Measurements from ENCODE around the gene ATP2A3.
"Not testable (repeated sequence)": the region's sequence is repeated elsewhere in the genome, so short reads cannot be mapped to it uniquely, and the experiment has no call there.

The ATP2A3 gene

GRCh38 chr17:3954976-3955672 lies 9.1 kb downstream of the ATP2A3 start:
- DNase-seq (ENCODE audit: low spot score): no peak

- DNase-seq (ENCODE audit: low spot score): no peak
These were observed 10.2 kb downstream of the ATP2A3 start for GRCh38 chr17:3954086-3954485.

- no peak for DNase-seq (ENCODE audit: low spot score)
These were observed 10.7 kb downstream of the ATP2A3 start for GRCh38 chr17:3953542-3953941.

GRCh38 chr17:3952186-3952585 lies 12.1 kb downstream of the ATP2A3 start:
- DNase-seq (ENCODE audit: low spot score): no peak

GRCh38 chr17:3951420-3951819 lies 12.8 kb downstream of the ATP2A3 start:
- DNase-seq (ENCODE audit: low spot score): no peak

- no peak for DNase-seq (ENCODE audit: low spot score)
These were observed 13.2 kb downstream of the ATP2A3 start for GRCh38 chr17:3951003-3951402.

GRCh38 chr17:3950584-3950983 lies 13.7 kb downstream of the ATP2A3 start:
- DNase-seq (ENCODE audit: low spot score): no peak

- DNase-seq (ENCODE audit: low spot score): no peak
These were observed 14.8 kb downstream of the ATP2A3 start for GRCh38 chr17:3949418-3949817.

- DNase-seq (ENCODE audit: low spot score): not testable (repeated sequence)
These were observed 15.7 kb downstream of the ATP2A3 start for GRCh38 chr17:3948551-3948950.

GRCh38 chr17:3947318-3947810 lies 16.9 kb downstream of the ATP2A3 start:
- DNase-seq (ENCODE audit: low spot score): no peak

GRCh38 chr17:3946711-3947235 lies 17.5 kb downstream of the ATP2A3 start:
- DNase-seq (ENCODE audit: low spot score): no peak

GRCh38 chr17:3944485-3945388 lies 19.5 kb downstream of the ATP2A3 start:
- peak; percentile 97 for DNase-seq (ENCODE audit: low spot score)

GRCh38 chr17:3943240-3943891 lies 20.9 kb downstream of the ATP2A3 start:
- no peak for DNase-seq (ENCODE audit: low spot score)

- DNase-seq (ENCODE audit: low spot score): no peak
These were observed 23.1 kb downstream of the ATP2A3 start for GRCh38 chr17:3940965-3941698.

GRCh38 chr17:3937359-3937758 lies 26.9 kb downstream of the ATP2A3 start:
- no peak for DNase-seq (ENCODE audit: low spot score)

- DNase-seq (ENCODE audit: low spot score): peak; percentile 71
These were observed 28.3 kb downstream of the ATP2A3 start for GRCh38 chr17:3935825-3936355.

GRCh38 chr17:3935140-3935542 lies 29.1 kb downstream of the ATP2A3 start:
- DNase-seq (ENCODE audit: low spot score): peak; percentile 85

GRCh38 chr17:3929764-3930163 lies 34.5 kb downstream of the ATP2A3 start:
- no peak for DNase-seq (ENCODE audit: low spot score)

- no peak for DNase-seq (ENCODE audit: low spot score)
These were observed 35.1 kb downstream of the ATP2A3 start for GRCh38 chr17:3929181-3929580.

- no peak for DNase-seq (ENCODE audit: low spot score)
These were observed 35.8 kb downstream of the ATP2A3 start for GRCh38 chr17:3928406-3928805.

- no peak for DNase-seq (ENCODE audit: low spot score)
These were observed 36.5 kb downstream of the ATP2A3 start for GRCh38 chr17:3927628-3928340.
